LoVo (cell line): ENCODE data around the gene LGR4.

Source experiments
- DNase-seq: peaks from one replicate; pipeline ENCODE4 v3.0.0-alpha.2; 2016; ENCODE audit warnings: low spot score

LGR4 gene

GRCh38 chr11:27379449-27379848 is 93.1 kb downstream of the LGR4 start:
- DNase-seq = no peak

GRCh38 chr11:27375370-27375769 is 97.2 kb downstream of the LGR4 start:
- no peak for DNase-seq

GRCh38 chr11:27373856-27374602 is 98.6 kb downstream of the LGR4 start:
- DNase-seq = no peak

GRCh38 chr11:27373392-27373791 is 99.2 kb downstream of the LGR4 start:
- no peak for DNase-seq

DNA sequence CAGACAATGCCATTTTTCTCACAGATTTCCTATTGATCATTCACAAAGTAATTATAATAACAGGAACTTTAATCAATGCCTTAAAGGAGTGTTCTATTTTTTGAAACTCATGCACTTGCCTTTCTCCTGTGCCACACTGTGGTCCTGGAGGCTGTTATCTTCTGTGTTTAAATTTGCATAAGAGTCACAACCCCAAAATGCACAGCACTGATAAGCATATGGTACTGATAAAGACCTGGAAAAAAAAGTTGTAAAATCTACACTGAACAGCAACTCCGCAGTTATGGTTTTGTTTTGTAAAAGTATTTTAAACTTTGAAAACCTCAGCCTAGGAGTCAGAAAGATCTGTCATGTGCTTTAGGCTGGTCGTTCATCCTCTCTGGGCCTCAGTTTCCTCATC is 100.4 kb downstream of the LGR4 start:
- no peak for DNase-seq

GRCh38 chr11:27371489-27371888 is 101.1 kb downstream of the LGR4 start:
- DNase-seq = no peak

GRCh38 chr11:27370374-27370773 is 102.2 kb downstream of the LGR4 start:
- DNase-seq = no peak

- DNase-seq = no peak
Measured at GRCh38 chr11:27367881-27368280, 104.7 kb downstream of the LGR4 start.

DNA sequence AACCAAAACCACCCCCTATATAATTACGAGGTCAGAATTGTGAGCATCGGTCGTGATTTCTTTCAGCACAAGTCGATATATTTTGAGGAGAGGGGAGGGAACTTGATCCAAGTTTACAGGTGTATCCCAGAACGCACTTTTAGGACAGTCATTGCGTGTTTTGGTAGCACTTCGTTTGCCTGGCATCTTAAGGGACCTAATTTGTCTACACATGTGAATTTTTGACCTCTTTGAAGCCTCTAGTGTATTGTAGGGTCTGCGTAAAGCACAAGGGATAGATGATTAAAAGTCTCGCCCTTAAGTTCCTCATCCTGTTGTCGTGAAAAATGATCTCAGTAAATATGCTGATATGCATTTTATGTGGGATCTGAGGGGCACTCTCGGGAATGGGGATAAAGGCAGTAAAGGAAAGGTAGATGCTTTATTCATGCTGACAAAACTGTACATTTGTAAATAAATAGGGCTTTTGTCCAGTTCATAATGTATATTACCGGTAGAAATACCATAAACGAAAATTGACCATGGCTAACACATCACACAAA is 108.9 kb downstream of the LGR4 start:
- DNase-seq = peak; percentile 9

DNA sequence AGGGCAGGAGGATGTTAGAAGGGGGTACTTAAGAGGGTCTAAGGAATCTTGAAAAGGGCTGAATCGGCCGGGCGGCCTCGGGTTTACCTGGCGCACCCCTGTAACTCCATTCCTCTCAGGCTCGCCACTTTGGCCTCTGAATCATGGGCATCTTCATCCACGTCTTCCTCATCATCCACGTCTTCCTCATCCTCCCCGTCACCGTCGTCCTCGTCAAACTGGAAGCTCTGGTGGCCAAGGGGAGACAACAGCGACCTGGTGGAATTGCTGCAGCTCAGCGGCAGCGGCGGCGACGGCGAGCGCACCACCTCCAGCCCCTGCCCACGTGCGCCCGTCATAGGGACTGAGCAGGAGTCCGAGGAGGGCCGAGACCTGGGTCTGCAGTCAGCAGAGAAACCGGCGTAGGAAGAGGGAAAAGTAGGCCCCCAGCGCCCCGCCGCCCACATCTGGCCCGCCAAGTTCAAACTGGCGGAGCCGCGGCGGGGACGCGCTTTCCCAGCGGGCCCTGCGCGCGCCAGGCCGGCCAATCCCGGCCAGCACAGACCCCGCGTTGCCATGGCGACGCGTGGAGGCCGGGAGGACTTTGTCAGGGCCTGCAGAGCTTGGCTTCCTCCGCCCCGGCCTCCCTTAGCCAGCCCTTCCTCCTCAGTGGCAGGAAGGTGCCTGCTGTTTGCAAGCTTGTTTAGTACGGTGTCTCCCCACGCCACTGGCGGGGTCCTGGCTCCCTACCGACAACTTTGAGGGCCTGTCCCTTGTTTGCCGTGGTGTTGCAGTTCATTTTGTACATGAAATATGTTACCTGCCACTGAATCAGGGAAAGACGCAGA is 109.6 kb downstream of the LGR4 start, which contains the start of gene CCDC34:
Gene CCDC34, minus strand, starts transcription at position 467 of the 827 bp plus-strand sequence. Its CDS starts 21 bp downstream, at position 446.
- peak; percentile 92 for DNase-seq

- no peak for DNase-seq
Measured at GRCh38 chr11:27361649-27362431, 110.8 kb downstream of the LGR4 start.

DNA sequence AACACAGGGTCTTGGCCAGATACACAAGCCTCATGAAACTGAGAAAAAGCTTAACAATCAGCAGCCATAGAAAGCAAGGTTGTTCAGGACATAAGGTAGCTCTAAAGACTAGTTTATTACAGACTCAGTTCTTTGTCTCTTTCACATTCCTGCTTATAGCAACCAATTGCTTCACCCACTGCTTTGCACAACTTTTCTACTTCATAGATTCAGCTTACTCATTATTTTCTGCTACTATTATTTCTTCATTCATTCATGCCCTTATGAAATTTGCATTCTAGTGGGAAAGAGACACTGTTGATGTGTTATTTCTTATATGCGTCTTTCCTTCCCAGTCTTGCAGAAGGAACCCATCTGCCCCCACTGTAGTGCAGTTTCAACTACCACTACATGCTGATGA is 114.3 kb downstream of the LGR4 start:
- DNase-seq = no peak

GRCh38 chr11:27357250-27357649 is 115.3 kb downstream of the LGR4 start:
- no peak for DNase-seq

- DNase-seq = no peak
Measured at GRCh38 chr11:27356624-27357222, 115.9 kb downstream of the LGR4 start.

- DNase-seq = no peak
Measured at GRCh38 chr11:27355575-27356104, 117.0 kb downstream of the LGR4 start.

- DNase-seq = no peak
Measured at GRCh38 chr11:27354359-27354965, 118.1 kb downstream of the LGR4 start.

GRCh38 chr11:27353593-27354358 is 118.8 kb downstream of the LGR4 start:
- no peak for DNase-seq

DNA sequence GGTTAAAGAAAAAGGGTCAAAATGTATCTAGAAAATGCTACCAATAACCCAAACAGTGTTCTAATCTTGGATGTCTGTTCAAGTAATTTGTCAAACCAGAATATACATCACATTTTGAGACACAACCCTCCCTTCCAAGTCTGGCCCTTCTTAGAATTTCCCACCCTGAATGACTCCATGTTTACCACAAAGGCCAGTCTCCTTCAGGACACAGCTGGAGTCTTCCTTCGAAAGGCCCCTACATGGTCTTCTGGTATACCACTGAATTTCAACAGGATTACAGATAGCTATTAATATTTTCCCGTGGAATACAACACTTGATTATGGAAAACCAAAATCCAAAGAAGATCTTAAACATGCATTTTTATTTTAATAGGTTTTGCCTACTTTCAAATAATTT is 119.8 kb downstream of the LGR4 start:
- no peak for DNase-seq

DNA sequence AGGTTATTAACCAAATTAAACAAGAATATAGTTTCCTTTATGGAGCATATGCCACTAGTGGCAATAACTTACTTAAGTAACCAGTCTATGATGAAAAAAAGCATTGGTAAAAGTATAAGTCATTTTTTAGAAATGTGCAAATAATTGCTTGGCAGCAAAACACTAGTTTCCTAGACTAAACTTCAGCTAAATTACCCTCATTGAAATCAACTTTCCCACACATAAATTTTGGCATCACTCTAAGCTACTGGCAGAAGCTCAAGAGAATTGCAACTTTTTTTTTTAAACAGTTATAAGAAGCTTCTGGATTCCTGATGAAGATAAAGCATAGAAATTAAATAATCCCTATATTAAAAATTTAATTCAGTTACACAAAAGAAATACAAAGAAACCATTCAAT is 122.1 kb downstream of the LGR4 start:
- no peak for DNase-seq

GRCh38 chr11:27349919-27350318 is 122.7 kb downstream of the LGR4 start:
- no peak for DNase-seq
